Memory B cell (primary cell): ENCODE data around the gene CLTC.

Experiments used
- ATAC-seq: fragments of 150-1000 bp; cut with Tn5 transposase; 2 replicates; pipeline ENCODE4 v1.10.0; 2021; ENCODE audit warnings: low read depth, mild to moderate bottlenecking, moderate library complexity
- DNase-seq, 2 donors: peaks; one replicate each; pipeline ENCODE4 v3.0.0; 2022; ENCODE audit warnings: low spot score in 2 of 2
- H3K27ac Mint-ChIP-seq: one replicate; pipeline ENCODE4 v1.8.0; 2022; ENCODE audit warnings: mild to moderate bottlenecking, moderate library complexity, mixed read lengths
- H3K27me3 Mint-ChIP-seq: one replicate; pipeline ENCODE4 v1.8.0; 2022; ENCODE audit warnings: mixed read lengths
- H3K36me3 Mint-ChIP-seq: one replicate; pipeline ENCODE4 v1.8.0; 2022; ENCODE audit warnings: mild to moderate bottlenecking, mixed read lengths
- H3K4me1 Mint-ChIP-seq: one replicate; pipeline ENCODE4 v1.8.0; 2022; ENCODE audit warnings: mixed read lengths
- H3K4me3 Mint-ChIP-seq: one replicate; pipeline ENCODE4 v1.8.0; 2022; ENCODE audit warnings: mild to moderate bottlenecking, moderate library complexity, mixed read lengths
- H3K9me3 Mint-ChIP-seq: one replicate; pipeline ENCODE4 v1.8.0; 2022; ENCODE audit warnings: mixed read lengths

Gene CLTC

DNA sequence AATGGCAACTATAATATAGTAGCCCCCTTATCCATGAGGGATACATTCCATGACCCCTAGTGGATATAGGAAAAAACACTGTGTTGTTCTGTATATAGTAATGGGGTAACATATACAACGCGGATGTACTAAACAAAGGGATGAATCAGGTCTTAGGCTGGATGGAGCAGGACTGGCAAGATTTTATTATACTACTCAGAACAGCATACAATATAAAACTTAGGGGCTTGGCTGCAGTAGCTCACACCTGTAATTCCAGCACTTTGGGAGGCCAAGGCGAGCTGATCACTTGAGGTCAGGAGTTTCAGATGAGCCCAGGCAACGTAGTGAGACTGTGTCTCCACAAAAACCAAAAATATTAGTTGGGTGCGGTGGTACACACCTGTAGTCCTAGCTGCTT, 114.5 kb downstream of the CLTC start:
- ATAC-seq = no peak
- peaks cover 11% of the 10 kb centered on the region for H3K36me3 Mint-ChIP-seq

DNA sequence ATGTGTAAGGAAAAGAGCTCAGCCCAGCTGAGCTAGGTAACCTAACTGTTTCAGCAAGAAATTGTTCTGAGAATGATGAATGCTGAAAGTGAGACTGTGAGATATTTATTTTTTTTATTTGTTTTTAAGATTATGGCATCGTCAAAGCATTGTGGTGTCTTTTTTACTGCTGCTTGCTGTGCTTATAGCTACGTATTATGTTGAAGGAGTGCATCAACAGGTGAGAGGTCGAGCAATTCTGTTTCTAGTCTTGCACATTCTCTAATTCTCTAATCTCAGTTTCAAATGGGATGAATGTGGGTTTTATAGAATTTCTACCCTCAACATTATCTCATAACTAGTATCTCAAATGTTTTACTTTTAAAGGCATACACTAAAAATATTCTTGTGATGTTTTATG, 117.6 kb downstream of the CLTC start:
- DNase-seq = no peak
- no peak overlapping the region for H3K4me3 Mint-ChIP-seq
- H3K9me3 Mint-ChIP-seq = no peaks in the 10 kb centered on the region
- no peaks in the 10 kb centered on the region for H3K4me1 Mint-ChIP-seq
- H3K27ac Mint-ChIP-seq = no peak overlapping the region
- H3K27me3 Mint-ChIP-seq = no peaks in the 10 kb centered on the region
- peaks cover 17% of the 10 kb centered on the region for H3K36me3 Mint-ChIP-seq
- no peak for ATAC-seq

More for the DNA sequence above, 114.5 kb downstream of the CLTC start:
- peaks cover 2% of the 10 kb centered on the region for H3K4me1 Mint-ChIP-seq
- no peaks in the 10 kb centered on the region for H3K27me3 Mint-ChIP-seq
- H3K4me3 Mint-ChIP-seq = no peak overlapping the region
- H3K9me3 Mint-ChIP-seq = no peaks in the 10 kb centered on the region
- DNase-seq = no peak
- H3K27ac Mint-ChIP-seq = no peak overlapping the region

GRCh38 chr17:59743842-59744241, 124.1 kb downstream of the CLTC start:
- no peak overlapping the region for H3K27ac Mint-ChIP-seq
- no peak for DNase-seq
- H3K9me3 Mint-ChIP-seq = peaks cover 4% of the 10 kb centered on the region
- peaks cover 18% of the 10 kb centered on the region for H3K36me3 Mint-ChIP-seq
- peaks cover 2% of the 10 kb centered on the region for H3K4me1 Mint-ChIP-seq
- H3K4me3 Mint-ChIP-seq = no peak overlapping the region
- no peaks in the 10 kb centered on the region for H3K27me3 Mint-ChIP-seq
- no peak for ATAC-seq

DNA sequence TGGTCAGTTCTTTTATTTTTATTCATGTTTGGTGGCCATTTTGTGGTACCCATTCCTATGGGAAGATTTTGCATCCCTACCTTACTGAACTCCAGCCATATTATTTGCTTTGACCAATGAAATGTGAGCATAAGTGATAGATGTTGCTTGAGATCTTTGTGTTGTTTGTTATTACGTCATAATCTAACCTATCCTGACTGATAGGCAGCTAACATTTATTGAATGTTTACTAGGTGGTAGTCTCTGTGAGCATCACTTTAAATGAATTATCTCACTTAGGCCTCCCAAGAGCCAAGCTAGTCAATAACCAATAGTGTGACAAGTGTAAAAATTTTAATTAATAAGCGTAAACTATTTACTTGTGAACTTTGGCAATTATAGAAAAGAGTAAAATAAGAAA, 125.3 kb downstream of the CLTC start:
- peaks cover 2% of the 10 kb centered on the region for H3K4me1 Mint-ChIP-seq
- H3K4me3 Mint-ChIP-seq = no peak overlapping the region
- no peak overlapping the region for H3K27ac Mint-ChIP-seq
- ATAC-seq = no peak
- peaks cover 18% of the 10 kb centered on the region for H3K36me3 Mint-ChIP-seq
- peaks cover 4% of the 10 kb centered on the region for H3K9me3 Mint-ChIP-seq
- no peaks in the 10 kb centered on the region for H3K27me3 Mint-ChIP-seq
- no peak for DNase-seq
